Endodermal cell (in vitro differentiated cells): ENCODE data around the gene ST6GALNAC6. TPM values are rescaled to one million over a fixed set of nuclear protein-coding genes. Genes with fewer than 3 reads are reported as not detected.
A peak's percentile ranks its signal among the peaks of the same experiment; 100 is the strongest.

Experiments used
- DNase-seq: peaks from one replicate; pipeline ENCODE4 v3.0.0-alpha.2; 2017
- H3K27ac ChIP-seq: 2 replicates; pipeline ENCODE4 v1.5.1; 2013; ENCODE audit warnings: mild to moderate bottlenecking, low read depth, low read length, moderate library complexity
- H3K27me3 ChIP-seq: 2 replicates; pipeline ENCODE4 v1.6.1; 2013; ENCODE audit warnings: mild to moderate bottlenecking, low read length, moderate library complexity; ENCODE audit not compliant: insufficient read depth, control insufficient read depth, poor library complexity, severe bottlenecking
- H3K36me3 ChIP-seq: 2 replicates; pipeline ENCODE4 v1.7.0; 2013; ENCODE audit warnings: mild to moderate bottlenecking, low read length, moderate library complexity; ENCODE audit not compliant: control insufficient read depth, insufficient read depth
- H3K4me1 ChIP-seq: one replicate; pipeline ENCODE4 v1.7.0; 2013; ENCODE audit warnings: low read length; ENCODE audit not compliant: control insufficient read depth, insufficient read depth
- H3K4me3 ChIP-seq: 2 replicates; pipeline ENCODE4 v1.5.1; 2013; ENCODE audit warnings: mild to moderate bottlenecking, low read length, moderate library complexity
- H3K9ac ChIP-seq: 2 replicates; pipeline ENCODE4 v1.6.1; 2013; ENCODE audit warnings: mild to moderate bottlenecking, low read length, moderate library complexity; ENCODE audit not compliant: poor library complexity, severe bottlenecking; ENCODE audit errors: extremely low read depth
- H3K9me3 ChIP-seq: 2 replicates; pipeline ENCODE4 v1.6.1; 2013; ENCODE audit warnings: mild to moderate bottlenecking, low read length, moderate library complexity; ENCODE audit not compliant: control insufficient read depth
- H3K27ac Mint-ChIP-seq: 2 replicates; pipeline ENCODE4 v1.8.0; 2020; ENCODE audit warnings: mixed read lengths
- H3K27me3 Mint-ChIP-seq: 2 replicates; pipeline ENCODE4 v1.8.0; 2021; ENCODE audit warnings: mild to moderate bottlenecking, mixed read lengths; ENCODE audit not compliant: insufficient read depth
- H3K36me3 Mint-ChIP-seq: 2 replicates; pipeline ENCODE4 v1.8.0; 2020; ENCODE audit warnings: low read depth, mixed read lengths
- H3K4me1 Mint-ChIP-seq: 2 replicates; pipeline ENCODE4 v1.8.0; 2020; ENCODE audit warnings: mixed read lengths
- H3K4me3 Mint-ChIP-seq: 2 replicates; pipeline ENCODE4 v1.8.0; 2020; ENCODE audit warnings: mild to moderate bottlenecking, moderate library complexity, mixed read lengths
- H3K9me3 Mint-ChIP-seq: 2 replicates; pipeline ENCODE4 v1.8.0; 2020; ENCODE audit warnings: mild to moderate bottlenecking, mixed read lengths
- CTCF ChIP-seq: fragments of 200-600 bp; sonication (generic); conservative IDR thresholded peaks from 2 replicates; pipeline ENCODE4 v1.5.0; 2021; ENCODE audit warnings: antibody characterized with exemption, mild to moderate bottlenecking
- whole genome bisulfite sequencing, 2 experiments: methylation state at CpG; one replicate each; pipeline versions ENCODE4 v1.1.5 to v1.1.7; 2013; ENCODE audit warnings: missing lambda C conversion rate in 2 of 2, mixed read lengths in 1 of 2; ENCODE audit not compliant: insufficient coverage in 1 of 2, insufficient read length in 1 of 2; 5-methylcytosine and 5-hydroxymethylcytosine counted together
- total RNA-seq, 2 donors: library from RNA; stranded (reverse); fragmentation: NEBNext Ultra II Directional in 1 of 2; extraction: Animal tissue kit (Norgen Biotek cat#: 25700) in 1 of 2; gene quantifications; 2 replicates in 1 of 2; 3 replicates in 1 of 2; pipeline ENCODE4 v1.2.1, GENCODE V29; 2021

Gene ST6GALNAC6
- total RNA-seq, 2 donors from 2014 or later = 42.3 to 44.2 TPM

- peak; percentile 93 for DNase-seq
- Mint-ChIP-seq H3K27ac (peak overlapping the region; percentile 48), H3K4me3 (no peak overlapping the region), H3K9me3 (no peaks in the 10 kb centered on the region), H3K27me3 (no peaks in the 10 kb centered on the region), H3K4me1 (peaks cover 6% of the 10 kb centered on the region), H3K36me3 (peaks cover 21% of the 10 kb centered on the region)
- Histone ChIP-seq H3K9me3 (no peaks in the 10 kb centered on the region), H3K36me3 (peaks cover 36% of the 10 kb centered on the region), H3K27me3 (no peaks in the 10 kb centered on the region), H3K4me3 (no peak overlapping the region), H3K4me1 (no peaks in the 10 kb centered on the region), H3K27ac (no peak overlapping the region), H3K9ac (no peak overlapping the region)
- TF ChIP-seq CTCF = peak; percentile 96
- WGBS, 2 experiments = 78 to 80% methylated on average over 13 to 18 of the region's 18 CpGs
These were observed 43.0 kb upstream of the ST6GALNAC6 start for GRCh38 chr9:127942216-127943010.

- Histone ChIP-seq H3K9me3 (no peaks in the 10 kb centered on the region), H3K36me3 (peaks cover 36% of the 10 kb centered on the region), H3K4me3 (no peak overlapping the region), H3K27me3 (no peaks in the 10 kb centered on the region), H3K27ac (no peak overlapping the region), H3K9ac (no peak overlapping the region), H3K4me1 (no peaks in the 10 kb centered on the region)
- Mint-ChIP-seq H3K27me3 (no peaks in the 10 kb centered on the region), H3K9me3 (no peaks in the 10 kb centered on the region), H3K36me3 (peaks cover 19% of the 10 kb centered on the region), H3K4me1 (peaks cover 9% of the 10 kb centered on the region), H3K27ac (no peak overlapping the region), H3K4me3 (no peak overlapping the region)
- 96% methylated on average over 3 of the region's 3 CpGs for WGBS, 2 experiments
- no peak for TF ChIP-seq CTCF
- DNase-seq = no peak
These were observed 42.5 kb upstream of the ST6GALNAC6 start for GRCh38 chr9:127941961-127942215.

GRCh38 chr9:127941062-127941960 lies 41.9 kb upstream of the ST6GALNAC6 start:
- Histone ChIP-seq H3K4me1 (no peaks in the 10 kb centered on the region), H3K27me3 (no peaks in the 10 kb centered on the region), H3K4me3 (no peak overlapping the region), H3K27ac (no peak overlapping the region), H3K36me3 (peaks cover 36% of the 10 kb centered on the region), H3K9me3 (no peaks in the 10 kb centered on the region), H3K9ac (no peak overlapping the region)
- no peaks in the 10 kb centered on the region for H3K27me3 Mint-ChIP-seq
- peaks cover 12% of the 10 kb centered on the region for H3K4me1 Mint-ChIP-seq
- no peak for TF ChIP-seq CTCF
- no peak overlapping the region for H3K27ac Mint-ChIP-seq
- H3K9me3 Mint-ChIP-seq = no peaks in the 10 kb centered on the region
- 86 to 100% methylated on average over 10 to 18 of the region's 18 CpGs for WGBS, 2 experiments
- DNase-seq = no peak
- no peak overlapping the region for H3K4me3 Mint-ChIP-seq
- H3K36me3 Mint-ChIP-seq = peaks cover 19% of the 10 kb centered on the region
